HG03139 (cell line): ENCODE results near the gene DNAH3.

Source experiments
- ATAC-seq: cut with Tn5 transposase; IDR thresholded peaks from one replicate; pipeline ENCODE4 v1.9.1; 2021; ENCODE audit not compliant: unreplicated experiment

Gene DNAH3

GRCh38 chr16:20883554-20884239, 266.9 kb downstream of the DNAH3 start:
- ATAC-seq, result no peak
